ENCODE results near the gene BBX. TPM values are rescaled to one million over a fixed set of nuclear protein-coding genes. Genes with fewer than 3 reads are reported as not detected.

BBX gene
- total and polyA plus RNA-seq, 2 of the 13 experiments (the other 11 are each of a cell fraction or from before 2014, with no cell fraction given) = 13.7 to 23.2 TPM

GRCh38 chr3:107684431-107684925 lies 161.7 kb downstream of the BBX start (continued):
- TF ChIP-seq HNF1B (CRISPR knock-in tag; IDR thresholded peaks at IDR 0.05) = no peak
- TF ChIP-seq DPF2 (CRISPR knock-in tag; IDR thresholded peaks at IDR 0.05; ENCODE audit: borderline replicate concordance, low read depth) = peak; percentile 83; the same call in 1 of the 2 replicates
- TF ChIP-seq, protein P1, sequence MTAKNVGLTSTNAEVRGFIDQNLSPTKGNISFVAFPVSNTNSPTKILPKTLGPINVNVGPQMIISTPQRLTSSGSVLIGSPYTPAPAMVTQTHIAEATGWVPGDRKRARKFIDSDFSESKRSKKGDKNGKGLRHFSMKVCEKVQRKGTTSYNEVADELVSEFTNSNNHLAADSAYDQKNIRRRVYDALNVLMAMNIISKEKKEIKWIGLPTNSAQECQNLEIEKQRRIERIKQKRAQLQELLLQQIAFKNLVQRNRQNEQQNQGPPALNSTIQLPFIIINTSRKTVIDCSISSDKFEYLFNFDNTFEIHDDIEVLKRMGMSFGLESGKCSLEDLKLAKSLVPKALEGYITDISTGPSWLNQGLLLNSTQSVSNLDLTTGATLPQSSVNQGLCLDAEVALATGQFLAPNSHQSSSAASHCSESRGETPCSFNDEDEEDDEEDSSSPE (CRISPR knock-in tag; IDR thresholded peaks at IDR 0.05) = peak; percentile 42; the same call in 1 of the 2 replicates
- TF ChIP-seq E2F2 (CRISPR knock-in tag; IDR thresholded peaks at IDR 0.05; ENCODE audit: borderline replicate concordance) = no peak
- TF ChIP-seq HNF4A (CRISPR knock-in tag; IDR thresholded peaks at IDR 0.05) = peak; percentile 48; the same call in 1 of the 2 replicates
- no peak for TF ChIP-seq ZNF263 (CRISPR knock-in tag; IDR thresholded peaks at IDR 0.05)
- TF ChIP-seq ZNF331 (CRISPR knock-in tag; IDR thresholded peaks at IDR 0.05) = peak; percentile 52
- TF ChIP-seq TARDBP (CRISPR knock-in tag; IDR thresholded peaks at IDR 0.05) = peak; percentile 84
- TF ChIP-seq CHD4 (IDR thresholded peaks at IDR 0.05; ENCODE audit: borderline replicate concordance, low read length) = no peak
- TF ChIP-seq MEIS1 (CRISPR knock-in tag; IDR thresholded peaks at IDR 0.05; ENCODE audit: borderline replicate concordance) = peak; percentile 11; the same call in 1 of the 2 replicates
- 0 out of 4 replicates have a peak, but pooled peaks of 1 of the 2 experiments have one; percentile 19 for TF ChIP-seq REST (IDR thresholded peaks at IDR 0.05; ENCODE audit: borderline replicate concordance in 1 of 2, low read depth in 1 of 2, low read length in 2 of 2)
- TF ChIP-seq ERF (CRISPR knock-in tag; IDR thresholded peaks at IDR 0.05) = peak; percentile 76
- TF ChIP-seq NCOA2 (CRISPR knock-in tag; IDR thresholded peaks at IDR 0.05) = peak; percentile 95
- no peak for TF ChIP-seq HOXA7 (CRISPR knock-in tag; IDR thresholded peaks at IDR 0.05)
- no peak for TF ChIP-seq PRMT3 (CRISPR knock-in tag; IDR thresholded peaks at IDR 0.05; ENCODE audit: borderline replicate concordance, low read depth)
- TF ChIP-seq, protein P2, sequence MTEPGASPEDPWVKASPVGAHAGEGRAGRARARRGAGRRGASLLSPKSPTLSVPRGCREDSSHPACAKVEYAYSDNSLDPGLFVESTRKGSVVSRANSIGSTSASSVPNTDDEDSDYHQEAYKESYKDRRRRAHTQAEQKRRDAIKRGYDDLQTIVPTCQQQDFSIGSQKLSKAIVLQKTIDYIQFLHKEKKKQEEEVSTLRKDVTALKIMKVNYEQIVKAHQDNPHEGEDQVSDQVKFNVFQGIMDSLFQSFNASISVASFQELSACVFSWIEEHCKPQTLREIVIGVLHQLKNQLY (CRISPR knock-in tag; IDR thresholded peaks at IDR 0.05) = peak; percentile 55; the same call in 1 of the 2 replicates
- TF ChIP-seq ZNF713 (CRISPR knock-in tag; IDR thresholded peaks at IDR 0.05) = no peak
- TF ChIP-seq ELK4 (CRISPR knock-in tag; IDR thresholded peaks at IDR 0.05; ENCODE audit: borderline replicate concordance) = no peak
- TF ChIP-seq THYN1 (CRISPR knock-in tag; IDR thresholded peaks at IDR 0.05; ENCODE audit: borderline replicate concordance, low read depth) = no peak
- TF ChIP-seq ZNF567 (CRISPR knock-in tag; IDR thresholded peaks at IDR 0.05; ENCODE audit: borderline replicate concordance) = no peak
